ENCODE results near the gene ZC3H4.

GRCh38 chr19:47095476-47096099 is 18.0 kb downstream of the ZC3H4 start:
- TF ChIP-seq CTCF (IDR thresholded peaks at IDR 0.05) (no peak), EZH2 (IDR thresholded peaks at IDR 0.05; ENCODE audit: borderline replicate concordance, insufficient read depth, low read depth, low read length, poor library complexity, severe bottlenecking) (no peak)
